ENCODE measurements around the gene SIDT2. TPM values are rescaled to one million over a fixed set of nuclear protein-coding genes. Genes with fewer than 3 reads are reported as not detected.
A peak's percentile ranks its signal among the peaks of the same experiment; 100 is the strongest.

Gene SIDT2
- total RNA-seq, 1 donor: 27.5 TPM

DNA sequence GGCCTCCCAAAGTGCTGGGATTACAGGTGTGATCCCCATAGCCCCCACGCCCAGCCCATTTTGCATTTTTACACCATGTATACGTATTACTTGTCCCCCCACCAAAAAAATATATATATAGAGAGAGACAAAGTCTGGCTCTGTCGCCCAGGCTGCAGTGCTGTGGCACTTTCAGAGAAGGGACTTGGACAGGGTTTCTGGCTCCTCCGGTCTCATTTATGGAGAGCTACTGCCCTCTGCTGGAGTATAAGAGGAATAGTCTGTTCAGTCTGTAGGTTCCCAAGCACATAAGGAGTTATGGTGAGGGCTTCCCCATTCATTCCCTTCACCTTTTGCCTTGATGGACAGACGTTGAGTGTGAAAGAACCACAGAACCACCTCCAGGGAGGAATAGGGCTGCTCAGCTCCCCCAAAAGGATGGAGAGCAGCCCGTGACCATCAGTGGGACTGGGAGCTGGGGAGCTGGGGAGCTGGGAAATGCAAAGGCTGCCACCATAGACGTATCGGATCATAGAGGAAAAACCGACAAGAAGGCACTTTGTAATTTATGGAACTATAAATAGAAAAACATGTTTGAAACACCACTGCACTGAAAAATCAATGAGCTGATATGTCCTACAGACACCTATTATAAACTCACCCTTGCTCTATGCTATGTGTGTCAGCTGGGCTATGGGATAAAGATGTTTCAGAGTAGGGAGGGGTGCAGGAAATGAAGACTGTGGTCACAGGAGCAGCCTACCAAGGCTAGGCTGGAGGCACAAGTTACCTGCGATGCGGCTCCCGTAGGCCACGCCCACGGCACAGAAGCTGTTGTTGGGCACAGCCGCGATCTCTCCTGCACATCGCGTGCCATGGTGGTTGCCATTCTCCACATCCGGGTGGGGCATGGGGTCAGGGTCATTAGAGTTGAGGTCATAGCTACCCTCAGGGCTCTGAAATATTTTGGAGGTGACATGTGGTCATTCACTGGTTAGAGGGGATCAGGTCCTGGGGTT lies 48.1 kb downstream of the SIDT2 start:
- H3K79me2 ChIP-seq (ENCODE audit: insufficient read depth, low read length): peaks cover 33% of the 10 kb centered on the region
- H3K27ac ChIP-seq (ENCODE audit: low read depth, low read length): no peak overlapping the region
- H3K9me3 ChIP-seq (ENCODE audit: low read depth, low read length): no peaks in the 10 kb centered on the region
- DNase-seq (ENCODE audit: insufficient read length, low spot score, missing footprints): peak; percentile 95
- TF ChIP-seq, protein P1, sequence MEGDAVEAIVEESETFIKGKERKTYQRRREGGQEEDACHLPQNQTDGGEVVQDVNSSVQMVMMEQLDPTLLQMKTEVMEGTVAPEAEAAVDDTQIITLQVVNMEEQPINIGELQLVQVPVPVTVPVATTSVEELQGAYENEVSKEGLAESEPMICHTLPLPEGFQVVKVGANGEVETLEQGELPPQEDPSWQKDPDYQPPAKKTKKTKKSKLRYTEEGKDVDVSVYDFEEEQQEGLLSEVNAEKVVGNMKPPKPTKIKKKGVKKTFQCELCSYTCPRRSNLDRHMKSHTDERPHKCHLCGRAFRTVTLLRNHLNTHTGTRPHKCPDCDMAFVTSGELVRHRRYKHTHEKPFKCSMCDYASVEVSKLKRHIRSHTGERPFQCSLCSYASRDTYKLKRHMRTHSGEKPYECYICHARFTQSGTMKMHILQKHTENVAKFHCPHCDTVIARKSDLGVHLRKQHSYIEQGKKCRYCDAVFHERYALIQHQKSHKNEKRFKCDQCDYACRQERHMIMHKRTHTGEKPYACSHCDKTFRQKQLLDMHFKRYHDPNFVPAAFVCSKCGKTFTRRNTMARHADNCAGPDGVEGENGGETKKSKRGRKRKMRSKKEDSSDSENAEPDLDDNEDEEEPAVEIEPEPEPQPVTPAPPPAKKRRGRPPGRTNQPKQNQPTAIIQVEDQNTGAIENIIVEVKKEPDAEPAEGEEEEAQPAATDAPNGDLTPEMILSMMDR (IDR thresholded peaks at IDR 0.05; ENCODE audit: extremely low read depth, low read depth, low read length): peak; percentile 76
- H4K20me1 ChIP-seq (ENCODE audit: insufficient read depth, low read length): peaks cover 16% of the 10 kb centered on the region
- H3K4me3 ChIP-seq (ENCODE audit: insufficient read depth, low read length): no peak overlapping the region
- H3K36me3 ChIP-seq (ENCODE audit: insufficient read depth, low read length): peaks cover 64% of the 10 kb centered on the region
- H3K4me2 ChIP-seq (ENCODE audit: insufficient read depth, low read length): no peak overlapping the region
- H3K27me3 ChIP-seq (ENCODE audit: insufficient read depth, low read length): no peaks in the 10 kb centered on the region
- peaks cover 32% of the 10 kb centered on the region for H3K4me1 ChIP-seq (ENCODE audit: insufficient read depth, low read length)
- H2AFZ ChIP-seq (ENCODE audit: low read length): no peak overlapping the region

DNA sequence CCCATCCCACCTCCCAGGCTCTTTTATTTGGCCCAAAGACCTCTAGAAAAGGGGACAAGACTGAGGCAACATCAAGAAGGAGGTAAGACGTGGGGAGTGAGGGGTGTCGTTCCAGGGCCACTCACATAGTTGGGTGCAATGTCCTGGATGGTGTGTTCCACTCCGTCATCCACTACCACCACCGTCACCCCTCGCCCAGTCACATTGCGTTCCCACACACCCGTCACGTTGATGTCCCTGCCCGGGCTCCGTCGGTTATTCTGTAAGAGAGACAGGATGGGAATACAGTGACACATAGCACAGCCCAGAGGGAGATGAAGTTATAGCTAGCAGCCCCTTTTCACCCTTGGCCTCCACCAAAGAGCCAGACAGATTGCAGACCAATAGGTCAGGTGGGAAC lies 49.5 kb downstream of the SIDT2 start:
- TF ChIP-seq, protein P1 (IDR thresholded peaks at IDR 0.05; ENCODE audit: extremely low read depth, low read depth, low read length): no peak
- Histone ChIP-seq H3K4me1 (ENCODE audit: insufficient read depth, low read length) (peaks cover 22% of the 10 kb centered on the region), H3K27ac (ENCODE audit: low read depth, low read length) (no peak overlapping the region)

DNA sequence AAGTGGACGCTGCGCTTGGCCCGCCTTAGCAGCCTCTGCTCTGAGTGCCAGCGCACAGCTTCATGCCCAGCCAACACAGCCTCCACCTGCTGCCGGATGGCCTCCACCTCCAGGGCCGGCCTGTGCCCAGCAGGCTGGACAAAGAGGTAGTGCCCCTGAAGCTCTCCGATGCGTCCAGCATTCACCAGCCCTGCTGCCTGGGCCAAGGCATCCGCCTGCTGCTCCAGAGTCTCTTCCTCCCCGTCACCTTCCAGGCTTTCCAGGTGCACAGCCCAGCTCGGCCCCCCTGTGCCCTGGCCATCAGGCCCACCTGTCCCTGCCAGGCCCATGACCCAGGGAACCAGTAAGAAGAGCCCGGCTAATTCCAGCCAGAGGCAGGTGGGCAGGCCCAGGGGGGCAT lies 50.9 kb downstream of the SIDT2 start:
- Histone ChIP-seq H3K27ac (ENCODE audit: low read depth, low read length) (peak overlapping the region; percentile 78), H3K4me3 (ENCODE audit: insufficient read depth, low read length) (no peak overlapping the region), H3K9me3 (ENCODE audit: low read depth, low read length) (no peaks in the 10 kb centered on the region), H2AFZ (ENCODE audit: low read length) (no peak overlapping the region), H3K36me3 (ENCODE audit: insufficient read depth, low read length) (peaks cover 49% of the 10 kb centered on the region), H3K4me2 (ENCODE audit: insufficient read depth, low read length) (no peak overlapping the region), H3K4me1 (ENCODE audit: insufficient read depth, low read length) (peaks cover 33% of the 10 kb centered on the region), H4K20me1 (ENCODE audit: insufficient read depth, low read length) (peaks cover 16% of the 10 kb centered on the region), H3K27me3 (ENCODE audit: insufficient read depth, low read length) (no peaks in the 10 kb centered on the region), H3K79me2 (ENCODE audit: insufficient read depth, low read length) (peaks cover 56% of the 10 kb centered on the region)
- TF ChIP-seq, protein P1 (IDR thresholded peaks at IDR 0.05; ENCODE audit: extremely low read depth, low read depth, low read length): no peak
- no peak for DNase-seq (ENCODE audit: insufficient read length, low spot score, missing footprints)

More for the DNA sequence above, 49.5 kb downstream of the SIDT2 start:
- no peaks in the 10 kb centered on the region for H3K9me3 ChIP-seq (ENCODE audit: low read depth, low read length)
- no peaks in the 10 kb centered on the region for H3K27me3 ChIP-seq (ENCODE audit: insufficient read depth, low read length)
- peaks cover 62% of the 10 kb centered on the region for H3K36me3 ChIP-seq (ENCODE audit: insufficient read depth, low read length)
- no peak for DNase-seq (ENCODE audit: insufficient read length, low spot score, missing footprints)
- H4K20me1 ChIP-seq (ENCODE audit: insufficient read depth, low read length): peaks cover 16% of the 10 kb centered on the region
- no peak overlapping the region for H3K4me3 ChIP-seq (ENCODE audit: insufficient read depth, low read length)
- H3K4me2 ChIP-seq (ENCODE audit: insufficient read depth, low read length): no peak overlapping the region
- H2AFZ ChIP-seq (ENCODE audit: low read length): no peak overlapping the region
- peaks cover 43% of the 10 kb centered on the region for H3K79me2 ChIP-seq (ENCODE audit: insufficient read depth, low read length)

DNA sequence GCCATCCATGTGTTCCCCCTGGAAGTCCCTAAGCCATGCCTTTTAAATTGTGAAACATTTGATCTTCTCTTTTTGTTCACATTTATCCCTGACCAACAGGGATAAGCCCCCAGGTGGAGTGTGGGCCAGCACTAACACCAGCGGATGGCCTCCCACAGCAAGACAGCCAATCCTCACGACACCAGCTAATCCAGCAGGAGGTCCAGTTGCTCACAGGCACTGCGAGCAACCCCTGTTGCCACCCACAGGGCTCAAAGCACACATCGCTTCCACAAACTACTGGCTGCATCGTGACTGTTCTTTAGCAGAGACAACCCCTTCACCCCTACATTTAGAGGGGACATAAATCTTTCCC lies 51.4 kb downstream of the SIDT2 start:
- H2AFZ ChIP-seq (ENCODE audit: low read length): no peak overlapping the region
- peak overlapping the region; percentile 94 for H3K4me3 ChIP-seq (ENCODE audit: insufficient read depth, low read length)
- no peaks in the 10 kb centered on the region for H3K9me3 ChIP-seq (ENCODE audit: low read depth, low read length)
- H3K36me3 ChIP-seq (ENCODE audit: insufficient read depth, low read length): peaks cover 44% of the 10 kb centered on the region
- peak overlapping the region; percentile 94 for H3K4me2 ChIP-seq (ENCODE audit: insufficient read depth, low read length)
- H3K79me2 ChIP-seq (ENCODE audit: insufficient read depth, low read length): peaks cover 58% of the 10 kb centered on the region
- H4K20me1 ChIP-seq (ENCODE audit: insufficient read depth, low read length): peaks cover 16% of the 10 kb centered on the region
- H3K27ac ChIP-seq (ENCODE audit: low read depth, low read length): peak overlapping the region; percentile 78
- no peaks in the 10 kb centered on the region for H3K27me3 ChIP-seq (ENCODE audit: insufficient read depth, low read length)
- TF ChIP-seq, protein P1 (IDR thresholded peaks at IDR 0.05; ENCODE audit: extremely low read depth, low read depth, low read length): no peak
- H3K4me1 ChIP-seq (ENCODE audit: insufficient read depth, low read length): peaks cover 33% of the 10 kb centered on the region
- DNase-seq (ENCODE audit: insufficient read length, low spot score, missing footprints): no peak
